ENCODE data around the gene FARS2.

FARS2 gene

DNA sequence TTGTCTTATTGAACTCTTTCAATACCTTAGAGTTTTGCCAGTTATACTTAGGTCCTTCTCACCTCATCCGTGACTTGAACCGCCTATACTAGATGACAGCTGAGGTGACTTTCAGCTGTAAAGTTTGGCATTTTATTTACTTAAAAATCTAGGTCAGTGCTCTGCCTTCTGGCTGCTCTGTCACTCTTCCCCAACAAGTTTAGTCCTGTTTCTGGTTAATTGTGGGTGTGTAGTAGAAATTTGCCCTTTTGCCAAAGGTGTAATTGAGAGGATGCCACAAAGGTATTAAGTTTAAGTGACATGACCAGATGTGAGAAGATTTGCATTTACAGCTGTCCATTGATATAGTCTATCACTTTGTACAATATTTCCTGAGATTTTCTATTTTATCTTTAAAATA, 106.2 kb downstream of the FARS2 start:
- Histone ChIP-seq H3K27ac (ENCODE audit: low read length) (no peak overlapping the region), H3K4me1 (ENCODE audit: low read length) (no peaks in the 10 kb centered on the region), H3K79me2 (ENCODE audit: low read length) (no peaks in the 10 kb centered on the region), H3K36me3 (replicated peaks; ENCODE audit: low read depth, low read length) (no peaks in the 10 kb centered on the region), H3K27me3 (ENCODE audit: low read depth, low read length) (no peaks in the 10 kb centered on the region), H3K4me2 (ENCODE audit: low read length) (no peak overlapping the region), H3K9ac (ENCODE audit: low read length) (no peak overlapping the region), H2AFZ (ENCODE audit: low read depth, low read length) (no peak overlapping the region), H3K9me3 (ENCODE audit: insufficient read depth, low read length) (no peaks in the 10 kb centered on the region), H3K4me3 (ENCODE audit: low read length) (no peak overlapping the region), H4K20me1 (ENCODE audit: insufficient read depth, low read length) (no peaks in the 10 kb centered on the region)
- TF ChIP-seq, protein P1, sequence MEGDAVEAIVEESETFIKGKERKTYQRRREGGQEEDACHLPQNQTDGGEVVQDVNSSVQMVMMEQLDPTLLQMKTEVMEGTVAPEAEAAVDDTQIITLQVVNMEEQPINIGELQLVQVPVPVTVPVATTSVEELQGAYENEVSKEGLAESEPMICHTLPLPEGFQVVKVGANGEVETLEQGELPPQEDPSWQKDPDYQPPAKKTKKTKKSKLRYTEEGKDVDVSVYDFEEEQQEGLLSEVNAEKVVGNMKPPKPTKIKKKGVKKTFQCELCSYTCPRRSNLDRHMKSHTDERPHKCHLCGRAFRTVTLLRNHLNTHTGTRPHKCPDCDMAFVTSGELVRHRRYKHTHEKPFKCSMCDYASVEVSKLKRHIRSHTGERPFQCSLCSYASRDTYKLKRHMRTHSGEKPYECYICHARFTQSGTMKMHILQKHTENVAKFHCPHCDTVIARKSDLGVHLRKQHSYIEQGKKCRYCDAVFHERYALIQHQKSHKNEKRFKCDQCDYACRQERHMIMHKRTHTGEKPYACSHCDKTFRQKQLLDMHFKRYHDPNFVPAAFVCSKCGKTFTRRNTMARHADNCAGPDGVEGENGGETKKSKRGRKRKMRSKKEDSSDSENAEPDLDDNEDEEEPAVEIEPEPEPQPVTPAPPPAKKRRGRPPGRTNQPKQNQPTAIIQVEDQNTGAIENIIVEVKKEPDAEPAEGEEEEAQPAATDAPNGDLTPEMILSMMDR (IDR thresholded peaks at IDR 0.05; ENCODE audit: low read depth, low read length): no peak
- TF ChIP-seq EZH2phosphoT487 (IDR thresholded peaks at IDR 0.05; ENCODE audit: low read depth): no peak

DNA sequence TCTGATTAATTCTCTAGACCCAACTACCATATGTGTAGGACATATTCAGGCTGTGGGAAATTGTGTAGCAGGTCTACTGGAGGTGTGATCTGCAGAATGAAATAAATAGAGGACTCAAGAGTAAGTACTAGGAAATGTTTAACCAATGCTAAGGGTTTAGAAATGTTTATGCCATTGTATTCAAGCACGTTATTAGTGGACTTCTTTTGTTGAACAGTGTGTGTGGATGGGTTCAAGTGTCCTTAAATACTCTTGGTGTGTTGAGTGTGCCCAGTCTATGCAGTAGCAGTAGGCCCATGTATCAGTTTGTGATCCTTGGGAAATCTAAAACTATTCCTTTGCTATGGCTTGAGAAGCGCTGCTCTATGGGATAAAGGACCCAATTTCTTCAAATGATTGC, 112.1 kb downstream of the FARS2 start:
- no peak overlapping the region for H3K27ac ChIP-seq (ENCODE audit: low read length)
- no peaks in the 10 kb centered on the region for H3K79me2 ChIP-seq (ENCODE audit: low read length)
- no peak overlapping the region for H3K9ac ChIP-seq (ENCODE audit: low read length)
- H2AFZ ChIP-seq (ENCODE audit: low read depth, low read length): no peak overlapping the region
- no peak overlapping the region for H3K4me2 ChIP-seq (ENCODE audit: low read length)
- no peaks in the 10 kb centered on the region for H4K20me1 ChIP-seq (ENCODE audit: insufficient read depth, low read length)
- H3K36me3 ChIP-seq (replicated peaks; ENCODE audit: low read depth, low read length): no peaks in the 10 kb centered on the region
- H3K9me3 ChIP-seq (ENCODE audit: insufficient read depth, low read length): no peaks in the 10 kb centered on the region
- H3K27me3 ChIP-seq (ENCODE audit: low read depth, low read length): no peaks in the 10 kb centered on the region
- no peaks in the 10 kb centered on the region for H3K4me1 ChIP-seq (ENCODE audit: low read length)
- no peak for TF ChIP-seq EZH2phosphoT487 (IDR thresholded peaks at IDR 0.05; ENCODE audit: low read depth)
- TF ChIP-seq, protein P1 (IDR thresholded peaks at IDR 0.05; ENCODE audit: low read depth, low read length): no peak
- H3K4me3 ChIP-seq (ENCODE audit: low read length): no peak overlapping the region

DNA sequence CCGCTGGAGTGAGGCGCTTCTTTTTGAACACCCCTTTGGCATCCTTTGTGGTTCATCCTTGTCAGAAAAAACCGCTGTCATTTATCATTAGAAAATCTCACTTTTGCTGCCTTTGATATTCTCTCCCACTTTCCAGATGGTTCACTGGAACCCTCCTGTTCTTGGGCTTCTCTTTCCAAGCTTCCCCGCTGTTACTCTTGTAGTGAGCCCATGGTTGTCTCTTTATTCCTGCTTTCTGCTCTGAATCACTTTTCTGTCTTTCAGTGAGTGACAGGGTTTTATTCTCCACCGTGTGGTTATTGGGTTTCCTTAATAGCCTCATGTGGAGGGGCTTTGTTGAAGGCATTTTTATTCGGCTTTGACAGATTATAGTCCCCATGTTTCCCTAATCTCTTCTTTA, 117.0 kb downstream of the FARS2 start:
- Histone ChIP-seq H3K4me3 (ENCODE audit: low read length) (no peak overlapping the region), H3K27ac (ENCODE audit: low read length) (no peak overlapping the region)

DNA sequence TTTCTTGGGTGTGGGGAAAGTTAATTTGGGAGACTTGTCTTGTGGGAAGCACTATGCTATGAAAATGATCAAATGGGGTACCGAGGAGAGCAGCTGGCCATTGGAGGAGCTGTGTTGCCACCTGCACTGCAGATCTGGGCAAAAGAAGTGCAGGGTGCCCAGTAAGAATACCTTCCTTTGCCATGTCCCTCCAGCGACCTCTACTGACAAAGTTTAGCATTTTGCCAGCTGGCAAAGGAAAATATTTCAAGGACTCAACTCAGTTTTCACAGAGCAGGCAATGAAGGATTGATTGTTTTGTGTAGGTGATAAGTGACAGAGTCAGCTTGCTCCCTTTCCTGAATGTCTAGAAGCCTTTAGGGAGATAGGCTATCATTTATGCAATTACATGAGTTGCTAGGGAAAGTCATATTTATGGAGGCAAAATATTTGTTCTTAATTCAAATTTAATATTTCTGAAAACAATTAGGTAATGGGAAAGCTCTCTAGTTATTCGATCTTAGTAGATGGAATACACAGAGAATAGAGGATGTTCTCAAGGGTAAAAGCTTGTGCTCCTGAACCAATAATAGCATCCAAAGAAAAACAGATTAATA, 118.4 kb downstream of the FARS2 start:
- Histone ChIP-seq H3K79me2 (ENCODE audit: low read length) (peaks cover 6% of the 10 kb centered on the region; the same call in 1 of the 2 replicates), H3K27me3 (ENCODE audit: low read depth, low read length) (no peaks in the 10 kb centered on the region), H2AFZ (ENCODE audit: low read depth, low read length) (no peak overlapping the region), H3K9ac (ENCODE audit: low read length) (no peak overlapping the region), H3K4me3 (ENCODE audit: low read length) (0 out of 2 replicates have a peak overlapping the region, but pooled peaks have one; percentile 34), H3K4me2 (ENCODE audit: low read length) (peak overlapping the region; percentile 53), H3K9me3 (ENCODE audit: insufficient read depth, low read length) (no peaks in the 10 kb centered on the region), H3K27ac (ENCODE audit: low read length) (no peak overlapping the region), H3K4me1 (ENCODE audit: low read length) (peaks cover 6% of the 10 kb centered on the region), H3K36me3 (replicated peaks; ENCODE audit: low read depth, low read length) (no peaks in the 10 kb centered on the region), H4K20me1 (ENCODE audit: insufficient read depth, low read length) (no peaks in the 10 kb centered on the region)
- TF ChIP-seq, protein P1 (IDR thresholded peaks at IDR 0.05; ENCODE audit: low read depth, low read length): peak; percentile 83
- no peak for TF ChIP-seq EZH2phosphoT487 (IDR thresholded peaks at IDR 0.05; ENCODE audit: low read depth)

More for the DNA sequence above, 117.0 kb downstream of the FARS2 start:
- no peaks in the 10 kb centered on the region for H3K9me3 ChIP-seq (ENCODE audit: insufficient read depth, low read length)
- peaks cover 6% of the 10 kb centered on the region for H3K4me1 ChIP-seq (ENCODE audit: low read length)
- H4K20me1 ChIP-seq (ENCODE audit: insufficient read depth, low read length): no peaks in the 10 kb centered on the region
- no peak overlapping the region for H2AFZ ChIP-seq (ENCODE audit: low read depth, low read length)
- H3K4me2 ChIP-seq (ENCODE audit: low read length): no peak overlapping the region
- H3K36me3 ChIP-seq (replicated peaks; ENCODE audit: low read depth, low read length): no peaks in the 10 kb centered on the region
- H3K27me3 ChIP-seq (ENCODE audit: low read depth, low read length): no peaks in the 10 kb centered on the region
- H3K79me2 ChIP-seq (ENCODE audit: low read length): peaks cover 6% of the 10 kb centered on the region; the same call in 1 of the 2 replicates
- TF ChIP-seq, protein P1 (IDR thresholded peaks at IDR 0.05; ENCODE audit: low read depth, low read length): no peak
- TF ChIP-seq EZH2phosphoT487 (IDR thresholded peaks at IDR 0.05; ENCODE audit: low read depth): no peak
- no peak overlapping the region for H3K9ac ChIP-seq (ENCODE audit: low read length)

Measured in OCI-LY3 (cell line).